Uterus (tissue), 4 donors: Measurements from ENCODE around the gene USP17L27. TPM values are rescaled to one million over a fixed set of nuclear protein-coding genes. Genes with fewer than 3 reads are reported as not detected.
"Not testable (repeated sequence)": the region's sequence is repeated elsewhere in the genome, so short reads cannot be mapped to it uniquely, and the experiment has no call there.

Experiments used
- DNase-seq, 2 donors: peaks; one replicate each; pipeline ENCODE4 v3.0.0-alpha.2; 2019 to 2020
- H3K27ac ChIP-seq, 2 donors: fragments of 200-600 bp; sonication (generic); 1 replicate in 1 of 2; 2 replicates in 1 of 2; pipeline ENCODE4 v1.5.1; 2016 to 2018
- H3K27me3 ChIP-seq, 2 donors: fragments of 200-600 bp; sonication (generic); one replicate each; pipeline ENCODE4 v1.5.1; 2018 to 2019; ENCODE audit warnings: control low read depth in 1 of 2
- H3K36me3 ChIP-seq, 2 donors: fragments of 200-600 bp; sonication (generic); one replicate each; pipeline ENCODE4 v1.5.1; 2019; ENCODE audit warnings: control low read depth in 1 of 2
- H3K4me1 ChIP-seq, 2 donors: fragments of 200-600 bp; sonication (generic); one replicate each; pipeline ENCODE4 v1.5.1; 2018 to 2019; ENCODE audit warnings: control low read depth in 1 of 2
- H3K4me3 ChIP-seq, 2 donors: fragments of 200-600 bp; sonication (generic); 1 replicate in 1 of 2; 2 replicates in 1 of 2; pipeline ENCODE4 v1.5.1; 2018 to 2019; ENCODE audit warnings: mild to moderate bottlenecking in 1 of 2
- H3K9me3 ChIP-seq, 2 donors: fragments of 200-600 bp; sonication (generic); one replicate each; pipeline ENCODE4 v1.5.1; 2019; ENCODE audit warnings: control low read depth in 1 of 2
- intact Hi-C: fragments of 100-400 bp; cut with DNase I; formaldehyde crosslinking; loops from one replicate; pipeline ENCODE4 v1.15.1; 2023; ENCODE audit warnings: low total_unique reads
- total RNA-seq, 4 donors: library from RNA; depleted of rRNA in 3 of 4; stranded (reverse); fragments of >200 nt in 3 of 4; gene quantifications; one replicate each; pipeline versions ENCODE4 v1.1.0 to v1.2.4, GENCODE V29; 2014 to 2023
- donor health status: DM: yes; HTN: yes; CAD: no.

The USP17L27 gene, protein sequence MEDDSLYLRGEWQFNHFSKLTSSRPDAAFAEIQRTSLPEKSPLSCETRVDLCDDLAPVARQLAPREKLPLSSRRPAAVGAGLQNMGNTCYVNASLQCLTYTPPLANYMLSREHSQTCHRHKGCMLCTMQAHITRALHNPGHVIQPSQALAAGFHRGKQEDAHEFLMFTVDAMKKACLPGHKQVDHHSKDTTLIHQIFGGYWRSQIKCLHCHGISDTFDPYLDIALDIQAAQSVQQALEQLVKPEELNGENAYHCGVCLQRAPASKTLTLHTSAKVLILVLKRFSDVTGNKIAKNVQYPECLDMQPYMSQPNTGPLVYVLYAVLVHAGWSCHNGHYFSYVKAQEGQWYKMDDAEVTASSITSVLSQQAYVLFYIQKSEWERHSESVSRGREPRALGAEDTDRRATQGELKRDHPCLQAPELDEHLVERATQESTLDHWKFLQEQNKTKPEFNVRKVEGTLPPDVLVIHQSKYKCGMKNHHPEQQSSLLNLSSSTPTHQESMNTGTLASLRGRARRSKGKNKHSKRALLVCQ
- not detected for total RNA-seq

DNA sequence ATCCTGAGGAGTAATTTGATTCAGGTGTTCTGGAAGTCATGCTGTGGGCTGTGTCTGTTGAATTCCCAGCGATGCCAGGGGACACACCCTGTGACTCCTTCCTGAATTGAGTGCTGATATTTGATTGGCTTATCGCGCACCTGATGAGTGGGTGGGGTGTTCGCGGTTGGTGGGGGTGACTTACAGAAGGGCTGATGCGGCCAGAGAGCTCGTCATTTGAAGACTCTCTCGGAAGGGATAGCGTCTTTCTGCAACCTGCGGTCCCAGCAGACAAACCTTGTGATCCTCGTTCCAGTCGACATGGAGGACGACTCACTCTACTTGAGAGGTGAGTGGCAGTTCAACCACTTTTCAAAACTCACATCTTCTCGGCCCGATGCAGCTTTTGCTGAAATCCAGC is at the start of gene USP17L27:
TSS of gene USP17L27 (plus strand) at position 301 of the 400 bp plus-strand sequence. CDS start at position 301, 0 bp downstream.
- DNase-seq, H3K9me3 ChIP-seq, H3K27me3 ChIP-seq, H3K27ac ChIP-seq, H3K4me3 ChIP-seq, H3K36me3 ChIP-seq, H3K4me1 ChIP-seq, intact Hi-C loops: not testable (repeated sequence)

DNA sequence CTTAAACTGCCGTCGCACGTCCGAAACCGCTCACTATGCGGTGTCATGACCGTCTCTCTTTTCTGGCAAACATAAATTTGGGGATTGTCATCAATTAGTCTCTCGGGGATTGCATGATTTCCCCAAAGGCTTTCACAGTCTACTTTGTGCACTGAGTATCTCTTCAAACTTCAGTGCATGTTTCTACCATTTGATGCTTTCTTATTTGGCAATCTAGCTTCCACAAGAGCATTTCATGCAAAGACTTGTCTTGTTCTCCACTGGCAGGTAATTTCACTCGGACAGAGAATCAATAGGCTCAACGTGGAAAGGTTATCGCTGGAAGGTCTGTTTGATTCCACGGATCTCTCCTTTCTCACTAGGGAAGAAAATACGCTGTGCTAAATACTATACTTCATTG is 19.8 kb upstream of the USP17L27 start:
- DNase-seq, H3K4me3 ChIP-seq, H3K4me1 ChIP-seq, intact Hi-C loops, H3K9me3 ChIP-seq, H3K27ac ChIP-seq, H3K27me3 ChIP-seq, H3K36me3 ChIP-seq: not testable (repeated sequence)

DNA sequence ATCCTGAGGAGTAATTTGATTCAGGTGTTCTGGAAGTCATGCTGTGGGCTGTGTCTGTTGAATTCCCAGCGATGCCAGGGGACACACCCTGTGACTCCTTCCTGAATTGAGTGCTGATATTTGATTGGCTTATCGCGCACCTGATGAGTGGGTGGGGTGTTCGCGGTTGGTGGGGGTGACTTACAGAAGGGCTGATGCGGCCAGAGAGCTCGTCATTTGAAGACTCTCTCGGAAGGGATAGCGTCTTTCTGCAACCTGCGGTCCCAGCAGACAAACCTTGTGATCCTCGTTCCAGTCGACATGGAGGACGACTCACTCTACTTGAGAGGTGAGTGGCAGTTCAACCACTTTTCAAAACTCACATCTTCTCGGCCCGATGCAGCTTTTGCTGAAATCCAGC is 19.1 kb upstream of the USP17L27 start, which contains the start of gene USP17L24:
TSS of gene USP17L24 (plus strand) at position 301 of the 400 bp plus-strand sequence. CDS start at position 301, 0 bp downstream.
- H3K27ac ChIP-seq, DNase-seq, intact Hi-C loops, H3K27me3 ChIP-seq, H3K36me3 ChIP-seq, H3K4me1 ChIP-seq, H3K4me3 ChIP-seq, H3K9me3 ChIP-seq: not testable (repeated sequence)

DNA sequence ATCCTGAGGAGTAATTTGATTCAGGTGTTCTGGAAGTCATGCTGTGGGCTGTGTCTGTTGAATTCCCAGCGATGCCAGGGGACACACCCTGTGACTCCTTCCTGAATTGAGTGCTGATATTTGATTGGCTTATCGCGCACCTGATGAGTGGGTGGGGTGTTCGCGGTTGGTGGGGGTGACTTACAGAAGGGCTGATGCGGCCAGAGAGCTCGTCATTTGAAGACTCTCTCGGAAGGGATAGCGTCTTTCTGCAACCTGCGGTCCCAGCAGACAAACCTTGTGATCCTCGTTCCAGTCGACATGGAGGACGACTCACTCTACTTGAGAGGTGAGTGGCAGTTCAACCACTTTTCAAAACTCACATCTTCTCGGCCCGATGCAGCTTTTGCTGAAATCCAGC is 14.3 kb upstream of the USP17L27 start, which contains the start of gene USP17L25:
TSS of gene USP17L25 (plus strand) at position 301 of the 400 bp plus-strand sequence. CDS start at position 301, 0 bp downstream.
- intact Hi-C loops, H3K27ac ChIP-seq, H3K9me3 ChIP-seq, H3K36me3 ChIP-seq, DNase-seq, H3K27me3 ChIP-seq, H3K4me3 ChIP-seq, H3K4me1 ChIP-seq: not testable (repeated sequence)

GRCh38 chr4:9334358-9334757 is 9.6 kb upstream of the USP17L27 start, which contains the start of gene USP17L26:
TSS of gene USP17L26 (plus strand) at chr4:9334658. CDS start at chr4:9334658, 0 bp downstream.
- DNase-seq, H3K36me3 ChIP-seq, H3K27me3 ChIP-seq, intact Hi-C loops, H3K4me3 ChIP-seq, H3K27ac ChIP-seq, H3K4me1 ChIP-seq, H3K9me3 ChIP-seq: not testable (repeated sequence)

GRCh38 chr4:9339103-9339502 is 4.8 kb upstream of the USP17L27 start, which contains the start of gene USP17L5:
TSS of gene USP17L5 (plus strand) at chr4:9339403. CDS start at chr4:9339403, 0 bp downstream.
- intact Hi-C loops, DNase-seq, H3K4me3 ChIP-seq, H3K27me3 ChIP-seq, H3K27ac ChIP-seq, H3K36me3 ChIP-seq, H3K9me3 ChIP-seq, H3K4me1 ChIP-seq: not testable (repeated sequence)

DNA sequence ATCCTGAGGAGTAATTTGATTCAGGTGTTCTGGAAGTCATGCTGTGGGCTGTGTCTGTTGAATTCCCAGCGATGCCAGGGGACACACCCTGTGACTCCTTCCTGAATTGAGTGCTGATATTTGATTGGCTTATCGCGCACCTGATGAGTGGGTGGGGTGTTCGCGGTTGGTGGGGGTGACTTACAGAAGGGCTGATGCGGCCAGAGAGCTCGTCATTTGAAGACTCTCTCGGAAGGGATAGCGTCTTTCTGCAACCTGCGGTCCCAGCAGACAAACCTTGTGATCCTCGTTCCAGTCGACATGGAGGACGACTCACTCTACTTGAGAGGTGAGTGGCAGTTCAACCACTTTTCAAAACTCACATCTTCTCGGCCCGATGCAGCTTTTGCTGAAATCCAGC is 4.6 kb downstream of the USP17L27 start, which contains the start of gene USP17L28:
TSS of gene USP17L28 (plus strand) at position 301 of the 400 bp plus-strand sequence. CDS start at position 301, 0 bp downstream.
- H3K27me3 ChIP-seq, H3K9me3 ChIP-seq, H3K4me3 ChIP-seq, H3K4me1 ChIP-seq, intact Hi-C loops, H3K27ac ChIP-seq, H3K36me3 ChIP-seq, DNase-seq: not testable (repeated sequence)

DNA sequence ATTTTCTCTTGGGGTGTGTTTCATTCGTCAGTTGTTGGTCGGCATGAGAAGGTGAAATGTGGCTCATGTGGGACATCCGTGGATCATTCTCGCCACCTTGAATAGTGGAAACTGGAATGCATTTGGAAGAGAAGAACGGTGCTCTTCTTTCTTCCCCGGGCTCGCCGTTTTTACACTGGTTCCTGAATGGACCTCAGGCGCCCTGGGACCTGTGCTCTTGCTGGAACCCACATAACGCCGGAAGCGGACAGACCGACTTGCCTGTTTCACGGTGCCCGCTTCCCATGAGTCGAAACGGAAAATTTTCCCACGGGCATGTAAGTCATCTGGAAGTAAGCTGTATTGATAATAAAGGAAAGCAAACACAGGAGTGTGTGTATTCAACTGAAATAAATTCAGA is 6.9 kb downstream of the USP17L27 start:
- intact Hi-C loops, H3K9me3 ChIP-seq, H3K27ac ChIP-seq, H3K4me1 ChIP-seq, H3K27me3 ChIP-seq, H3K4me3 ChIP-seq, DNase-seq, H3K36me3 ChIP-seq: not testable (repeated sequence)

- H3K9me3 ChIP-seq, intact Hi-C loops, H3K4me3 ChIP-seq, DNase-seq, H3K36me3 ChIP-seq, H3K4me1 ChIP-seq, H3K27me3 ChIP-seq, H3K27ac ChIP-seq: not testable (repeated sequence)
Observed at GRCh38 chr4:9353338-9353737, 9.4 kb downstream of the USP17L27 start, which contains the start of gene USP17L29. TSS of gene USP17L29 (plus strand) at chr4:9353638. CDS start at chr4:9353638, 0 bp downstream.

- H3K9me3 ChIP-seq, H3K27me3 ChIP-seq, DNase-seq, H3K27ac ChIP-seq, intact Hi-C loops, H3K4me3 ChIP-seq, H3K36me3 ChIP-seq, H3K4me1 ChIP-seq: not testable (repeated sequence)
Observed at GRCh38 chr4:9362829-9363228, 18.9 kb downstream of the USP17L27 start, which contains the start of gene USP17L30. TSS of gene USP17L30 (plus strand) at chr4:9363129. CDS start at chr4:9363129, 0 bp downstream.

DNA sequence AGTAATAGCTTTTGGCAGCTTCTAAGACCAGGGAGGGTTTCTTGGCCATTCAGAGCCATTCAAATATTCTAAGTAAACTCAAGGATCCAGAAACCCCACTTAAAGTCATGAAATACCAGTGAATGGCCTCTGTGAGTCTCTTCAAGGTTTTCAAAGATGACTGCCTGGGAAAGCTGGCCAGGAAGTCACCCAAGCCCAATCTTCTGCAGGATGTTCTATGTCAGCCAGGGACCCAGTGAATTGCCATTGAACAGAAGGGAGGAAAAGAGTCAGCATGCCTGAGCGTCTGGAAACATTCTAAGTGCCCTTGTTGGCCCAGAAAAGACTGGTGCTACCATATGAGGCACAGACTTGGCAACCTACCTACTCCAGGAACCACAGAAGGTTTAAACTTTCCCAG is 35.9 kb downstream of the USP17L27 start:
- H3K9me3 ChIP-seq, H3K27ac ChIP-seq, H3K27me3 ChIP-seq, H3K4me3 ChIP-seq, DNase-seq, H3K36me3 ChIP-seq, intact Hi-C loops, H3K4me1 ChIP-seq: not testable (repeated sequence)
